Measurements from ENCODE around the gene MYH7.

- TF ChIP-seq, protein P1, sequence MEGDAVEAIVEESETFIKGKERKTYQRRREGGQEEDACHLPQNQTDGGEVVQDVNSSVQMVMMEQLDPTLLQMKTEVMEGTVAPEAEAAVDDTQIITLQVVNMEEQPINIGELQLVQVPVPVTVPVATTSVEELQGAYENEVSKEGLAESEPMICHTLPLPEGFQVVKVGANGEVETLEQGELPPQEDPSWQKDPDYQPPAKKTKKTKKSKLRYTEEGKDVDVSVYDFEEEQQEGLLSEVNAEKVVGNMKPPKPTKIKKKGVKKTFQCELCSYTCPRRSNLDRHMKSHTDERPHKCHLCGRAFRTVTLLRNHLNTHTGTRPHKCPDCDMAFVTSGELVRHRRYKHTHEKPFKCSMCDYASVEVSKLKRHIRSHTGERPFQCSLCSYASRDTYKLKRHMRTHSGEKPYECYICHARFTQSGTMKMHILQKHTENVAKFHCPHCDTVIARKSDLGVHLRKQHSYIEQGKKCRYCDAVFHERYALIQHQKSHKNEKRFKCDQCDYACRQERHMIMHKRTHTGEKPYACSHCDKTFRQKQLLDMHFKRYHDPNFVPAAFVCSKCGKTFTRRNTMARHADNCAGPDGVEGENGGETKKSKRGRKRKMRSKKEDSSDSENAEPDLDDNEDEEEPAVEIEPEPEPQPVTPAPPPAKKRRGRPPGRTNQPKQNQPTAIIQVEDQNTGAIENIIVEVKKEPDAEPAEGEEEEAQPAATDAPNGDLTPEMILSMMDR (IDR thresholded peaks at IDR 0.05; ENCODE audit: insufficient read depth, low read depth, low read length): no peak
- TF ChIP-seq EZH2 (IDR thresholded peaks at IDR 0.05; ENCODE audit: insufficient read depth, low read length): no peak
These were observed 48.5 kb downstream of the MYH7 start for GRCh38 chr14:23386999-23387398.

Data from astrocyte (in vitro differentiated cells and primary cell).